ENCODE results near the gene JAG1.

JAG1 gene

DNA sequence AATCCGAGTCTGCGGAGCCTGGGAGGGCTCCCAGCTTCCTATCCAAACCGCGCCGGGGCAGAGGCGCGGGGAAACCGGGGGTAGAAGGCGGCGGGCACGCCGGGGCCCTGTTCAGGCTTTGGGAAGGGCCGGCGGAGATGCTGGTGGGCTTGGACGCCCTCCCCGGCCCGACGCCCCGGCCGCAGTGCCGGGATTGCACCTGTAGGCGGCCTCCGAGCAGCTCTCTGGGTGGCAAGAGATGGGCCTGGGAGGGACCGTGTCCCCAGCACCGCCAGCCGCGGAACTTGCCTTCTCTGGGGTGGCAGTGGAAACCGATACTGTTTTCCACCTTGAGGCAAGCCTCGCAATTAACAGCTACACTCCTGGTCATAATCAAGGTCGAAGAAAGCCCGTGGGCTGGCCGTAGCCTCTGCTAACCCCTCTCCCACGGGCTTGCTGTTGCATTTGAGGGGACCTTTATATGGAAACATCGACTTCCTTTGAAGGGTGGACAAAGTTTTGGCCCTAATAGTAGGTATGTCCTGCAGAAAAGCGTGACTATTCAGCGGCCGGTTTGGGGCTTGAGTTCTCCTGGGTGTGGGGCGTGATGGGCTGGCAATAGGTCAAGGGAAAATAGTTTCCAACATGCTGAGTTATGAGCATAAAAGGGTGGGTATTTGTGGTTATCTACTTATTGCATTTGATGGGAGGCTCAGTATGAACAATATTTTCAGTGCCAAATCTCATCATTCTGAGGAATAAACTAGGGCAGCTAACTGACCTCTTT is 1.1 kb upstream of the JAG1 start:
- TF ChIP-seq CTCF (IDR thresholded peaks at IDR 0.05; ENCODE audit: insufficient read depth, low read length, poor library complexity, severe bottlenecking), result peak; percentile 50
- no peak for TF ChIP-seq EZH2phosphoT487 (conservative IDR thresholded peaks at IDR 0.05; ENCODE audit: low read length)
- H3K9ac ChIP-seq (ENCODE audit: low read length), result peak overlapping the region; percentile 82
- H3F3A ChIP-seq (ENCODE audit: insufficient read depth), result peaks cover 5% of the 10 kb centered on the region; the same call in 1 of the 2 replicates
- peak overlapping the region; percentile 82 for H3K27ac ChIP-seq (ENCODE audit: low read depth, low read length)
- H4K20me1 ChIP-seq (ENCODE audit: low read depth, low read length), result no peaks in the 10 kb centered on the region
- H3K4me3 ChIP-seq (ENCODE audit: insufficient read depth, low read length, poor library complexity, severe bottlenecking), result peak overlapping the region; percentile 60
- peak overlapping the region; percentile 80 for H3K4me2 ChIP-seq (ENCODE audit: low read depth, low read length, poor library complexity, severe bottlenecking)
- H3K36me3 ChIP-seq (ENCODE audit: low read length), result no peaks in the 10 kb centered on the region
- peak overlapping the region; percentile 96 for H2AFZ ChIP-seq (ENCODE audit: low read depth, low read length, severe bottlenecking)
- no peaks in the 10 kb centered on the region for H3K27me3 ChIP-seq (ENCODE audit: low read length)
- H3K9me2 ChIP-seq (replicated peaks; ENCODE audit: insufficient read depth, low read length), result no peaks in the 10 kb centered on the region
- H3K79me2 ChIP-seq (ENCODE audit: insufficient read depth, low read length), result no peaks in the 10 kb centered on the region
- H3K9me3 ChIP-seq (ENCODE audit: insufficient read depth, low read length), result no peaks in the 10 kb centered on the region

- no peaks in the 10 kb centered on the region for H4K20me1 ChIP-seq (ENCODE audit: low read depth, low read length)
- H3K4me2 ChIP-seq (ENCODE audit: low read depth, low read length, poor library complexity, severe bottlenecking), result peak overlapping the region; percentile 80
- no peaks in the 10 kb centered on the region for H3K79me2 ChIP-seq (ENCODE audit: insufficient read depth, low read length)
- H3K4me3 ChIP-seq (ENCODE audit: insufficient read depth, low read length, poor library complexity, severe bottlenecking), result peak overlapping the region; percentile 60
- no peaks in the 10 kb centered on the region for H3K27me3 ChIP-seq (ENCODE audit: low read length)
- no peaks in the 10 kb centered on the region for H3K9me2 ChIP-seq (replicated peaks; ENCODE audit: insufficient read depth, low read length)
- 0 out of 2 replicates have a peak overlapping the region, but pooled peaks have one; percentile 82 for H3K27ac ChIP-seq (ENCODE audit: low read depth, low read length)
- no peaks in the 10 kb centered on the region for H3K9me3 ChIP-seq (ENCODE audit: insufficient read depth, low read length)
- peaks cover 5% of the 10 kb centered on the region; the same call in 1 of the 2 replicates for H3F3A ChIP-seq (ENCODE audit: insufficient read depth)
- TF ChIP-seq CTCF (IDR thresholded peaks at IDR 0.05; ENCODE audit: insufficient read depth, low read length, poor library complexity, severe bottlenecking) (no peak), EZH2phosphoT487 (conservative IDR thresholded peaks at IDR 0.05; ENCODE audit: low read length) (no peak)
- H2AFZ ChIP-seq (ENCODE audit: low read depth, low read length, severe bottlenecking), result peak overlapping the region; percentile 96
- no peaks in the 10 kb centered on the region for H3K36me3 ChIP-seq (ENCODE audit: low read length)
- peak overlapping the region; percentile 82 for H3K9ac ChIP-seq (ENCODE audit: low read length)
These were observed 490 bp downstream of the JAG1 start for GRCh38 chr20:10673176-10673841.

DNA sequence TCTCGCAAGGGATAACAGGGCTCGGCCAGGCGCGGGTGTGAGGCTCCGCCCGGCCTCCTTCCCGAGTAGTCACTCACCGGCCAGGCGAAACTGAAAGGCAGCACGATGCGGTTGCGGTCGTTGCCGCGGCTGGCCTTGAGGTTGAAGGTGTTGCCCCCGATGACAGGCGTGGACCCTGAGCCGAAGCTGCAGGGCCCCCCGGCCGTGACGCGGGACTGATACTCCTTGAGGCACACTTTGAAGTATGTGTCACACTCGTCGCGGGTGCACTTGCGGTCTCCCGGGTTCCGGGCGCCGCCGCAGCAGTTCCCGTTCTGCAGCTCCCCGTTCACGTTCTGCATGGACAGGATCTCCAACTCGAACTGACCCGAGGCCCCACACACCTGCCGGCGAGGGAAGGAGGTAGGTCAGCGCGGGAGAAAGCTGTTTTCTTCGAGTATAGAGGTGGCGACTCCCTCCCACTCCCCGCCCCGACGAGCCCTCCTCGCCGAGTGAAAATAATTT is 1.1 kb downstream of the JAG1 start:
- H3K9me2 ChIP-seq (replicated peaks; ENCODE audit: insufficient read depth, low read length), result no peaks in the 10 kb centered on the region
- H3K9me3 ChIP-seq (ENCODE audit: insufficient read depth, low read length), result no peaks in the 10 kb centered on the region
- H3K27me3 ChIP-seq (ENCODE audit: low read length), result no peaks in the 10 kb centered on the region
- H3K79me2 ChIP-seq (ENCODE audit: insufficient read depth, low read length), result no peaks in the 10 kb centered on the region
- H3F3A ChIP-seq (ENCODE audit: insufficient read depth), result peaks cover 5% of the 10 kb centered on the region; the same call in 1 of the 2 replicates
- H3K9ac ChIP-seq (ENCODE audit: low read length), result peak overlapping the region; percentile 82
- peak overlapping the region; percentile 60 for H3K4me3 ChIP-seq (ENCODE audit: insufficient read depth, low read length, poor library complexity, severe bottlenecking)
- no peaks in the 10 kb centered on the region for H4K20me1 ChIP-seq (ENCODE audit: low read depth, low read length)
- H2AFZ ChIP-seq (ENCODE audit: low read depth, low read length, severe bottlenecking), result no peak overlapping the region
- H3K27ac ChIP-seq (ENCODE audit: low read depth, low read length), result no peak overlapping the region
- H3K36me3 ChIP-seq (ENCODE audit: low read length), result no peaks in the 10 kb centered on the region
- TF ChIP-seq EZH2phosphoT487 (conservative IDR thresholded peaks at IDR 0.05; ENCODE audit: low read length) (no peak), CTCF (IDR thresholded peaks at IDR 0.05; ENCODE audit: insufficient read depth, low read length, poor library complexity, severe bottlenecking) (no peak)
- peak overlapping the region; percentile 80 for H3K4me2 ChIP-seq (ENCODE audit: low read depth, low read length, poor library complexity, severe bottlenecking)

Data from SU-DHL-6 (cell line).